Gastrocnemius medialis (tissue), 4 donors: ENCODE measurements around the gene ADD1.

ENCODE experiments used
- CTCF ChIP-seq, 5 experiments: fragments of 450-650 bp in 3 of 5; fragments of 200-600 bp in 2 of 5; sonication (generic) in 2 of 5; IDR thresholded peaks in 4 of 5; conservative IDR thresholded peaks in 1 of 5; 1 replicate in 4 of 5; 2 replicates in 1 of 5; pipeline ENCODE4 v1.5.1; 2016 to 2019; ENCODE audit warnings: antibody characterized with exemption in 5 of 5, mild to moderate bottlenecking in 3 of 5, moderate library complexity in 3 of 5
- POLR2A ChIP-seq, 2 donors: fragments of 450-650 bp; IDR thresholded peaks; one replicate each; pipeline ENCODE4 v1.6.1; 2017; ENCODE audit warnings: antibody characterized with exemption in 2 of 2, mild to moderate bottlenecking in 2 of 2, moderate library complexity in 2 of 2

DNA sequence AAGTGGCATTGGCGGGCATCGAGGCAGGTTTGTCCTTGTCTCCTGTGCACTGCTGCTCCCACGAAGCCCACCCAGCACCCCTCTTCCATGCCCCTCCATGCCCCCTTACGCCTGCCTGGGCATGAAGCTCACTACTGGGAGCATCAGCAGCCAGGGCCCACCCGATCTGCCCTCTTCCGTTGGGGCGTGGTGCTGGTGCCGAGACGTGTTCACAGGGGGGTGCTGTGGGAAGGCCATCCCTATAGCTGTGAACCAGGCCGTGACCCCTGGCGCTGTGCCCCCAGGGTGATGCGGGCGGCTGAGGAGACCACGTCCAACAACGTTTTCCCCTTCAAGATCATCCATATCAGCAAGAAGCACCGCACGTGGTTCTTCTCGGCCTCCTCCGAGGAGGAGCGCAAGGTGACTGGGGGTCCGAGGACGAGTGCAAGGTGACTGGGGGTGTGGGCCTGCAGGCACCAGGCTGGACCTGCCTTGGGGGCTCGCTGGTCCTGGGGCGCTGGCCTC is 19.3 kb upstream of the ADD1 start:
- no peak for TF ChIP-seq POLR2A (IDR thresholded peaks at IDR 0.05)
- TF ChIP-seq CTCF (IDR thresholded peaks at IDR 0.05 in 4 of 5, conservative IDR thresholded peaks at IDR 0.05 in 1 of 5), result no peak
